Loucy (cell line): ENCODE measurements around the gene FGFR4.

Source experiments
- H2AFZ ChIP-seq: fragments of 200-600 bp; sonication (generic); 2 replicates; pipeline ENCODE4 v1.6.0; 2016; ENCODE audit warnings: antibody characterized with exemption, mild to moderate bottlenecking, low read length, moderate library complexity
- H3F3A ChIP-seq: fragments of 200-600 bp; 2 replicates; pipeline ENCODE4 v1.6.0; 2016; ENCODE audit warnings: antibody characterized with exemption, low read depth, mild to moderate bottlenecking
- H3K27me3 ChIP-seq: fragments of 200-600 bp; sonication (generic); 2 replicates; pipeline ENCODE4 v1.6.1; 2014; ENCODE audit warnings: low read length, mild to moderate bottlenecking; ENCODE audit not compliant: insufficient read depth, poor library complexity, severe bottlenecking
- H3K36me3 ChIP-seq: fragments of 200-600 bp; sonication (generic); 2 replicates; pipeline ENCODE4 v1.6.1; 2016; ENCODE audit warnings: low read length; ENCODE audit not compliant: insufficient read depth
- H3K4me1 ChIP-seq: fragments of 200-600 bp; sonication (generic); 2 replicates; pipeline ENCODE4 v1.5.1; 2014; ENCODE audit warnings: low read length, mild to moderate bottlenecking; ENCODE audit not compliant: insufficient read depth, poor library complexity, severe bottlenecking
- H3K4me2 ChIP-seq: fragments of 200-600 bp; sonication (generic); 2 replicates; pipeline ENCODE4 v1.6.0; 2014; ENCODE audit warnings: antibody characterized with exemption, low read length, low read depth, mild to moderate bottlenecking; ENCODE audit not compliant: poor library complexity, severe bottlenecking
- H3K4me3 ChIP-seq: fragments of 200-600 bp; sonication (generic); 2 replicates; pipeline ENCODE4 v1.5.1; 2014; ENCODE audit warnings: low read length, mild to moderate bottlenecking, mixed read lengths; ENCODE audit not compliant: poor library complexity, severe bottlenecking
- H3K79me2 ChIP-seq: fragments of 200-600 bp; sonication (generic); 2 replicates; pipeline ENCODE4 v1.6.1; 2014; ENCODE audit warnings: low read length; ENCODE audit not compliant: insufficient read depth
- H3K9ac ChIP-seq: fragments of 200-600 bp; sonication (generic); 2 replicates; pipeline ENCODE4 v1.6.0; 2014; ENCODE audit warnings: mild to moderate bottlenecking, low read depth, low read length, moderate library complexity; ENCODE audit not compliant: poor library complexity, severe bottlenecking
- H3K9me2 ChIP-seq: fragments of 200-600 bp; sonication (generic); replicated peaks from 2 replicates; pipeline ENCODE4 v1.6.1; 2016; ENCODE audit warnings: low read depth, low read length, mixed read lengths
- H3K9me3 ChIP-seq: fragments of 200-600 bp; sonication (generic); 2 replicates; pipeline ENCODE4 v1.6.1; 2014; ENCODE audit warnings: mild to moderate bottlenecking, antibody characterized with exemption, low read length, low read depth; ENCODE audit not compliant: insufficient read depth
- H4K20me1 ChIP-seq: fragments of 200-600 bp; sonication (generic); 2 replicates; pipeline ENCODE4 v1.6.0; 2014; ENCODE audit warnings: antibody characterized with exemption, low read length, mild to moderate bottlenecking; ENCODE audit not compliant: insufficient read depth, poor library complexity, severe bottlenecking
- CTCF ChIP-seq: fragments of 200-600 bp; sonication (generic); conservative IDR thresholded peaks from 2 replicates; pipeline ENCODE4 v1.5.1; 2014; ENCODE audit warnings: mild to moderate bottlenecking, antibody characterized with exemption, low read length
- EZH2phosphoT487 ChIP-seq: fragments of 200-600 bp; IDR thresholded peaks from 2 replicates; pipeline ENCODE4 v1.6.1; 2018; ENCODE audit warnings: antibody characterized with exemption, mild to moderate bottlenecking, moderate library complexity, borderline replicate concordance

Gene FGFR4

GRCh38 chr5:177134697-177135225 is 48.0 kb downstream of the FGFR4 start:
- no peaks in the 10 kb centered on the region for H3K9me2 ChIP-seq
- peaks cover 51% of the 10 kb centered on the region for H3K79me2 ChIP-seq
- H4K20me1 ChIP-seq = peaks cover 6% of the 10 kb centered on the region
- H3K9ac ChIP-seq = peak overlapping the region; percentile 96
- no peak for TF ChIP-seq CTCF
- TF ChIP-seq EZH2phosphoT487 = no peak
- no peaks in the 10 kb centered on the region for H3F3A ChIP-seq
- peaks cover 16% of the 10 kb centered on the region for H3K4me1 ChIP-seq
- no peaks in the 10 kb centered on the region for H3K9me3 ChIP-seq
- no peaks in the 10 kb centered on the region for H3K27me3 ChIP-seq
- peak overlapping the region; percentile 88 for H3K4me3 ChIP-seq
- peak overlapping the region; percentile 88 for H2AFZ ChIP-seq
- H3K36me3 ChIP-seq = no peaks in the 10 kb centered on the region
- peak overlapping the region; percentile 95 for H3K4me2 ChIP-seq

- H3K79me2 ChIP-seq = peaks cover 72% of the 10 kb centered on the region
These were observed 53.6 kb downstream of the FGFR4 start for GRCh38 chr5:177140312-177140711.

GRCh38 chr5:177141496-177141895 is 54.8 kb downstream of the FGFR4 start:
- Histone ChIP-seq H3K9me2 (no peaks in the 10 kb centered on the region), H3K36me3 (no peaks in the 10 kb centered on the region; the same call in 1 of the 2 replicates), H3K9ac (no peak overlapping the region), H3K27me3 (no peaks in the 10 kb centered on the region), H3K9me3 (no peaks in the 10 kb centered on the region), H2AFZ (no peak overlapping the region), H3F3A (no peaks in the 10 kb centered on the region), H3K79me2 (peaks cover 60% of the 10 kb centered on the region), H3K4me1 (peaks cover 8% of the 10 kb centered on the region), H4K20me1 (peaks cover 6% of the 10 kb centered on the region), H3K4me2 (no peak overlapping the region), H3K4me3 (no peak overlapping the region)
- TF ChIP-seq CTCF = no peak
- TF ChIP-seq EZH2phosphoT487 = no peak

More at GRCh38 chr5:177140312-177140711, 53.6 kb downstream of the FGFR4 start:
- H2AFZ ChIP-seq = no peak overlapping the region
- H3K4me1 ChIP-seq = peaks cover 13% of the 10 kb centered on the region
- H3K36me3 ChIP-seq = no peaks in the 10 kb centered on the region
- TF ChIP-seq EZH2phosphoT487 (no peak), CTCF (no peak)
- no peak overlapping the region for H3K4me3 ChIP-seq
- peaks cover 6% of the 10 kb centered on the region for H4K20me1 ChIP-seq
- H3K9me3 ChIP-seq = no peaks in the 10 kb centered on the region
- no peak overlapping the region for H3K9ac ChIP-seq
- H3K9me2 ChIP-seq = no peaks in the 10 kb centered on the region
- peak overlapping the region; percentile 10 for H3K4me2 ChIP-seq
- no peaks in the 10 kb centered on the region for H3K27me3 ChIP-seq
- H3F3A ChIP-seq = no peaks in the 10 kb centered on the region
